ENCODE data around the gene SERPINF2. TPM values are rescaled to one million over a fixed set of nuclear protein-coding genes. Genes with fewer than 3 reads are reported as not detected.

Gene SERPINF2
- total RNA-seq, 4 donors from 2014 or later, result 6.1 to 21.3 (median 11.4) TPM

DNA sequence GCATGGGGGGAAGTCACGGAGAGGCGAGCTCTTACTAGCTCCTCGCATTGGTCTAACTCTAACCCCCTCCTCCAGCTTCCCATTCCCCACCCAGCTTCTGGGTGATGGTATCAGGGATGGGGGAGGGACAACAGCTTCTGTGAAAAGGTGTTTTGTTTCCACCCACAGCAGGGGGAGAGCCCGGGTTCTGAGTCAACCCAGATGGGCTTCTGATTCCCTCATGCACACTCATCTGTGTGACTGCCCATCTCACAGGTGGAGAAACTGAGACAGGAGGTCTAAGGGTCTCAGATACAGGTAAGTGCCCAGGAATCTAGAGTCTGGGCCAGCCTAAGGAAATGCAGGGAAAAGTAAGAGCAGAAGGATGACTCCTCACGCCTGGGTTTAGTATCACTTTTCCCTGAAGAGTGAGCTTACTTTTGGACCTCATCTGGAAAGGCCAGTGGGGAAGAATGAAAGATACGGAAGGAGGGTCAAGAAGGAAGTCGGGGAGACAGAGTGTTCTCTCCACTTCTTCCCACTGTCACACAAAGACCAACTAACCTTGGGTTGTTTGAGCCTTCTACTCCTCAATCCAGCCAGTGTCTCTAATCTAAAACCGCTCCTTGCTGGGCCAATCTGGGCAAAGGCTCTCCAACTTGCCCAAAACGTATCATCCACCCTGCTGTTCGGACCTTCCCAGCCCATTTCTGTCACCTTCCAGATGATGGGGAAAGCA is 29.4 kb upstream of the SERPINF2 start:
- H3K4me3 ChIP-seq, result peak overlapping the region in 2 of 4 donors; percentile 80 to 85
- peaks cover 0 to 78% (median 39%) of the 10 kb centered on the region in 4 donors for H3K4me1 ChIP-seq

GRCh38 chr17:1713878-1714426 is 28.7 kb upstream of the SERPINF2 start:
- TF ChIP-seq CTCF (IDR thresholded peaks at IDR 0.05) (peak in 1 of 5 experiments; percentile 48), POLR2A (IDR thresholded peaks at IDR 0.05) (no peak)
- Histone ChIP-seq H3K9me3 (no peaks in the 10 kb centered on the region), H3K27me3 (no peaks in the 10 kb centered on the region), H3K27ac (peak overlapping the region; percentile 91 to 100 (median 98)), H3K36me3 (peaks cover 0 to 18% (median 0%) of the 10 kb centered on the region in 3 donors), H3K4me1 (peaks cover 0 to 81% (median 41%) of the 10 kb centered on the region in 4 donors), H3K4me3 (peak overlapping the region; percentile 65 to 95 (median 82))
- DNase-seq (ENCODE audit: low spot score in 2 of 2), result no peak
- 11% methylated on average over 7 to 9 of the region's 11 CpGs for WGBS, 2 donors

More for the DNA sequence above, 29.4 kb upstream of the SERPINF2 start:
- no peak for TF ChIP-seq EP300 (IDR thresholded peaks at IDR 0.05)
- no peak for TF ChIP-seq CTCF (IDR thresholded peaks at IDR 0.05)
- TF ChIP-seq POLR2A (IDR thresholded peaks at IDR 0.05), result no peak
- H3K27ac ChIP-seq, result peak overlapping the region; percentile 34 to 100 (median 98)
- no peak for DNase-seq (ENCODE audit: low spot score in 2 of 2)
- H3K36me3 ChIP-seq, result peaks cover 0 to 18% (median 0%) of the 10 kb centered on the region in 3 donors
- H3K9me3 ChIP-seq, result no peaks in the 10 kb centered on the region
- WGBS, 2 donors, result 65 to 69% methylated on average over 10 of the region's 10 CpGs
- no peaks in the 10 kb centered on the region for H3K27me3 ChIP-seq

GRCh38 chr17:1714427-1714979 is 28.2 kb upstream of the SERPINF2 start:
- H3K4me1 ChIP-seq, result peaks cover 0 to 76% (median 39%) of the 10 kb centered on the region in 4 donors
- TF ChIP-seq POLR2A (IDR thresholded peaks at IDR 0.05) (no peak), EP300 (IDR thresholded peaks at IDR 0.05) (peak in 1 of 2 donors; percentile 64)
- H3K36me3 ChIP-seq, result peaks cover 0 to 18% (median 0%) of the 10 kb centered on the region in 3 donors
- WGBS, 2 donors, result 0 to 2% methylated on average over 19 of the region's 19 CpGs
- DNase-seq (ENCODE audit: low spot score in 2 of 2), result peak; percentile 99
- H3K4me3 ChIP-seq, result peak overlapping the region; percentile 65 to 95 (median 82)
- H3K9me3 ChIP-seq, result no peaks in the 10 kb centered on the region
- no peaks in the 10 kb centered on the region for H3K27me3 ChIP-seq
- peak overlapping the region; percentile 91 to 100 (median 98) for H3K27ac ChIP-seq

DNA sequence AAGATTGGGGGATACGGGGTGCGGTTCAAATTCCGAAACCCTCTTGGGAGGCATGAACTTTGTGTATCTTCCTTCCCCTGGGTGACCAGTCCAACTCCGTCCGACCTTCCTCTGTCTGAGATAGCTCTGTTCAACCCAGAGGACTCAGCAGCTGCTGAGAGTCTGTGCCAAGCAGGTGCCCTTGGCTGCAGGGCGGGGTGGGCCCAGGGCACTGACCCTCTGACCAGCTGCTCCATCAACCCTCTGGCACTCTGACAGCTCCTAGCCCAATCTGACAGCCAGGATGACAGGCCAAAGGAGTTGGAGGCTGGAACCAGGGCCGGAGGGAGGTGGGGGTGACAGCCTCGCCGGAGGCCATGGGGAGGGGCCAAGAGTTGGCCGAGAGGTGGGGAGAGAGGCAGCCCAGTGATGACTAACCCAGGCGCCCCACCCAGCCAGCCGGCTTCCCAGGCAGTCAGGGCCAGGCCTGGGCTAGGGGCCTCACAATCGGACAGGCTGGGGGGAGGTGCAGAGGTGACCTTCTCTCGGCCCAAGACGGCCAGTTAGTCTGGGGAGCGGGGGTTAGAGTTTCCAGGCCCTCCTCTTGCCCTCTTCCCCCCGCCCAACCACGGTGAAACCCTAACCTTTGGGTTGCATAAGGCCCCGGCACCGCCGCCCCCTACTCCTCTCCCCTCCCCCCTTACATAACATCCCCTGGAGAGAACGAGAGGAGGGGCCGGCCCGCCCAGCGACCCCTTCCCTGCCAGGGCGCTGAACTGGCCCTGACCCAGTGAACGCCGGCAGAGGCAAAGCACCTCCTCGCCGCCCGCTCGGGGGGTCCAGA is 27.5 kb upstream of the SERPINF2 start:
- TF ChIP-seq CTCF (IDR thresholded peaks at IDR 0.05), result no peak
- peak in 1 of 2 donors; percentile 32 for TF ChIP-seq POLR2A (IDR thresholded peaks at IDR 0.05)
- peak; percentile 7 to 85 for TF ChIP-seq EP300 (IDR thresholded peaks at IDR 0.05)
- Histone ChIP-seq H3K4me1 (peaks cover 0 to 72% (median 36%) of the 10 kb centered on the region in 4 donors), H3K27me3 (no peaks in the 10 kb centered on the region), H3K27ac (peak overlapping the region; percentile 91 to 100 (median 98)), H3K4me3 (peak overlapping the region; percentile 65 to 95 (median 82)), H3K36me3 (peaks cover 0 to 18% (median 0%) of the 10 kb centered on the region in 3 donors), H3K9me3 (no peaks in the 10 kb centered on the region)
- WGBS, 2 donors, result 1 to 3% methylated on average over 22 to 29 of the region's 32 CpGs
- DNase-seq (ENCODE audit: low spot score in 2 of 2), result peak; percentile 82 to 83

- H3K4me1 ChIP-seq, result peaks cover 0 to 73% (median 35%) of the 10 kb centered on the region in 4 donors
- WGBS, 2 donors, result 0 to 1% methylated on average over 8 to 15 of the region's 23 CpGs
- H3K27ac ChIP-seq, result peak overlapping the region; percentile 91 to 100 (median 98)
- no peak for DNase-seq (ENCODE audit: low spot score in 2 of 2)
- H3K9me3 ChIP-seq, result no peaks in the 10 kb centered on the region
- H3K36me3 ChIP-seq, result peaks cover 0 to 18% (median 0%) of the 10 kb centered on the region in 3 donors
- H3K4me3 ChIP-seq, result peak overlapping the region; percentile 65 to 95 (median 82)
- TF ChIP-seq EP300 (IDR thresholded peaks at IDR 0.05) (no peak), POLR2A (IDR thresholded peaks at IDR 0.05) (no peak), CTCF (IDR thresholded peaks at IDR 0.05) (no peak)
- H3K27me3 ChIP-seq, result no peaks in the 10 kb centered on the region
Observed at GRCh38 chr17:1715803-1716075, 26.9 kb upstream of the SERPINF2 start.
